Heart left ventricle (tissue), 13 donors: Measurements from ENCODE around the gene LYSMD4.

ENCODE experiments used
- CTCF ChIP-seq, 12 donors: fragments of 200-600 bp; sonication (generic) in 4 of 12; IDR thresholded peaks; one replicate each; pipeline versions ENCODE4 v1.5.0 to v1.8.0; 2018 to 2022; ENCODE audit warnings: antibody characterized with exemption in 12 of 12, mild to moderate bottlenecking in 5 of 12
- POLR2A ChIP-seq, 2 donors: fragments of 450-650 bp; IDR thresholded peaks; one replicate each; pipeline ENCODE4 v1.6.1; 2017; ENCODE audit warnings: antibody characterized with exemption in 2 of 2, mild to moderate bottlenecking in 2 of 2, moderate library complexity in 2 of 2
- donor health status: ischemic (EF 13 %, LVEDD 7.1; RV severe dilation, severe dysfunction).
- donor health status: DM: no; HTN: yes; CAD: no.
- donor health status: DM: no; HTN: no; CAD: no.
- donor health status: ischemic (EF 25% LVEDD 6.9; RV normal size, moderate dysfunction).
- donor health status: ischemic (EF 25% LVEDD 5.7; RV mildly dilated, moderate dysfunction).
- donor health status: ischemic (EF 35%, LVEDD 5.7; RV mildly dilated, moderate dysfunction).
- donor health status: nonischemic (EF 11% LVEDD 7.7; RV severe dilation, severe dysfunction).
- donor health status: DM: yes; HTN: yes; CAD: no.
- donor health status: PGD.
- donor health status: ischemic (EF 29% LVEDD 5.4; RV normal size, mild dysfunction).
- donor health status: nonischemic (EF 23%, LVEDD 6.1; RV moderate dilation, normal function).

GRCh38 chr15:99704444-99704838 is 28.8 kb downstream of the LYSMD4 start:
- no peak for TF ChIP-seq POLR2A (IDR thresholded peaks at IDR 0.05)
- TF ChIP-seq CTCF (IDR thresholded peaks at IDR 0.05), result peak; percentile 66 to 85 (median 80)
